Activated T-cell treated with anti-CD3 and anti-CD28 coated beads, Interleukin-2, amount 50 U/mL, for 24 hours (primary cell): ENCODE data around the gene CENPS.

Experiments used
- DNase-seq: peaks from one replicate; pipeline ENCODE4 v3.0.0-alpha.2; 2020
- H3K27ac Mint-ChIP-seq: 2 replicates; pipeline ENCODE4 v1.8.0; 2020; ENCODE audit warnings: mild to moderate bottlenecking, mixed read lengths
- H3K27me3 Mint-ChIP-seq: 2 replicates; pipeline ENCODE4 v1.8.0; 2020; ENCODE audit warnings: mixed read lengths
- H3K36me3 Mint-ChIP-seq: 2 replicates; pipeline ENCODE4 v1.8.0; 2020; ENCODE audit warnings: low read depth, mixed read lengths
- H3K4me1 Mint-ChIP-seq: 2 replicates; pipeline ENCODE4 v1.8.0; 2020; ENCODE audit warnings: low read depth, mixed read lengths
- H3K4me3 Mint-ChIP-seq: 2 replicates; pipeline ENCODE4 v1.8.0; 2020; ENCODE audit warnings: mild to moderate bottlenecking, moderate library complexity, mixed read lengths
- H3K9me3 Mint-ChIP-seq: 2 replicates; pipeline ENCODE4 v1.8.0; 2020; ENCODE audit warnings: mixed read lengths

Gene CENPS

GRCh38 chr1:10430216-10431069, at the start of gene CENPS:
CENPS (plus strand) TSS chr1:10430433; CDS start chr1:10430518, 85 bp downstream.
- H3K9me3 Mint-ChIP-seq, result no peaks in the 10 kb centered on the region
- peaks cover 21% of the 10 kb centered on the region for H3K36me3 Mint-ChIP-seq
- peak within 1 kb of the TSS; percentile 92 for H3K4me3 Mint-ChIP-seq
- no peaks in the 10 kb centered on the region for H3K27me3 Mint-ChIP-seq
- peaks cover 34% of the 10 kb centered on the region for H3K4me1 Mint-ChIP-seq
- DNase-seq, result peak; percentile 97
- peak within 1 kb of the TSS; percentile 98 for H3K27ac Mint-ChIP-seq

- Mint-ChIP-seq H3K4me1 (no peaks in the 10 kb centered on the region), H3K27me3 (no peaks in the 10 kb centered on the region), H3K36me3 (peaks cover 15% of the 10 kb centered on the region), H3K9me3 (no peaks in the 10 kb centered on the region), H3K27ac (no peak overlapping the region), H3K4me3 (no peak overlapping the region)
- no peak for DNase-seq
These were observed 49.5 kb upstream of the CENPS start for GRCh38 chr1:10380594-10381275.

GRCh38 chr1:10383630-10384029, 46.6 kb upstream of the CENPS start:
- Mint-ChIP-seq H3K4me3 (no peak overlapping the region), H3K36me3 (peaks cover 3% of the 10 kb centered on the region), H3K27ac (no peak overlapping the region), H3K4me1 (peaks cover 10% of the 10 kb centered on the region), H3K27me3 (no peaks in the 10 kb centered on the region), H3K9me3 (no peaks in the 10 kb centered on the region)
- DNase-seq, result no peak

GRCh38 chr1:10384219-10384618, 46.0 kb upstream of the CENPS start:
- no peak overlapping the region for H3K4me3 Mint-ChIP-seq
- peaks cover 10% of the 10 kb centered on the region for H3K4me1 Mint-ChIP-seq
- no peaks in the 10 kb centered on the region for H3K36me3 Mint-ChIP-seq
- no peak overlapping the region for H3K27ac Mint-ChIP-seq
- H3K9me3 Mint-ChIP-seq, result no peaks in the 10 kb centered on the region
- no peaks in the 10 kb centered on the region for H3K27me3 Mint-ChIP-seq
- DNase-seq, result no peak

GRCh38 chr1:10386761-10387676, 43.2 kb upstream of the CENPS start:
- H3K4me1 Mint-ChIP-seq, result peaks cover 10% of the 10 kb centered on the region
- no peak overlapping the region for H3K27ac Mint-ChIP-seq
- no peaks in the 10 kb centered on the region for H3K36me3 Mint-ChIP-seq
- no peak for DNase-seq
- H3K27me3 Mint-ChIP-seq, result no peaks in the 10 kb centered on the region
- no peaks in the 10 kb centered on the region for H3K9me3 Mint-ChIP-seq
- H3K4me3 Mint-ChIP-seq, result no peak overlapping the region

GRCh38 chr1:10387677-10388386, 42.4 kb upstream of the CENPS start:
- Mint-ChIP-seq H3K9me3 (no peaks in the 10 kb centered on the region), H3K4me3 (no peak overlapping the region), H3K4me1 (peaks cover 10% of the 10 kb centered on the region), H3K27ac (peak overlapping the region; percentile 22), H3K36me3 (no peaks in the 10 kb centered on the region), H3K27me3 (no peaks in the 10 kb centered on the region)
- DNase-seq, result no peak

- no peaks in the 10 kb centered on the region for H3K27me3 Mint-ChIP-seq
- H3K4me3 Mint-ChIP-seq, result no peak overlapping the region
- peaks cover 10% of the 10 kb centered on the region for H3K4me1 Mint-ChIP-seq
- peak overlapping the region; percentile 26 for H3K27ac Mint-ChIP-seq
- H3K36me3 Mint-ChIP-seq, result no peaks in the 10 kb centered on the region
- no peak for DNase-seq
- no peaks in the 10 kb centered on the region for H3K9me3 Mint-ChIP-seq
These were observed 41.9 kb upstream of the CENPS start for GRCh38 chr1:10388387-10388715.

- no peak for DNase-seq
- Mint-ChIP-seq H3K27me3 (no peaks in the 10 kb centered on the region), H3K27ac (no peak overlapping the region), H3K4me3 (no peak overlapping the region), H3K4me1 (peaks cover 10% of the 10 kb centered on the region), H3K9me3 (no peaks in the 10 kb centered on the region), H3K36me3 (no peaks in the 10 kb centered on the region)
These were observed 40.8 kb upstream of the CENPS start for GRCh38 chr1:10389271-10389973.

GRCh38 chr1:10396870-10397269, 33.4 kb upstream of the CENPS start:
- no peak for DNase-seq
- H3K4me3 Mint-ChIP-seq, result no peak overlapping the region
- peaks cover 29% of the 10 kb centered on the region for H3K4me1 Mint-ChIP-seq
- H3K27me3 Mint-ChIP-seq, result no peaks in the 10 kb centered on the region
- no peak overlapping the region for H3K27ac Mint-ChIP-seq
- H3K9me3 Mint-ChIP-seq, result no peaks in the 10 kb centered on the region
- H3K36me3 Mint-ChIP-seq, result peaks cover 26% of the 10 kb centered on the region

GRCh38 chr1:10398278-10398733, 31.9 kb upstream of the CENPS start:
- no peak for DNase-seq
- Mint-ChIP-seq H3K9me3 (no peaks in the 10 kb centered on the region), H3K27ac (peak overlapping the region; percentile 88)

GRCh38 chr1:10398734-10399443, 31.3 kb upstream of the CENPS start, which contains the start of gene PGD:
PGD (plus strand) TSS chr1:10399064; CDS start chr1:10399118, 54 bp downstream.
- peak; percentile 98 for DNase-seq
- Mint-ChIP-seq H3K4me1 (peaks cover 45% of the 10 kb centered on the region), H3K9me3 (no peaks in the 10 kb centered on the region), H3K36me3 (peaks cover 46% of the 10 kb centered on the region), H3K27me3 (no peaks in the 10 kb centered on the region), H3K4me3 (peak within 1 kb of the TSS; percentile 92), H3K27ac (peak within 1 kb of the TSS; percentile 91)

More at GRCh38 chr1:10398278-10398733, 31.9 kb upstream of the CENPS start:
- Mint-ChIP-seq H3K36me3 (peaks cover 40% of the 10 kb centered on the region), H3K27me3 (no peaks in the 10 kb centered on the region), H3K4me1 (peaks cover 40% of the 10 kb centered on the region), H3K4me3 (peak overlapping the region; percentile 87)

- H3K36me3 Mint-ChIP-seq, result peaks cover 52% of the 10 kb centered on the region
- H3K27ac Mint-ChIP-seq, result peak overlapping the region; percentile 91
- no peak for DNase-seq
- peak overlapping the region; percentile 92 for H3K4me3 Mint-ChIP-seq
- H3K27me3 Mint-ChIP-seq, result no peaks in the 10 kb centered on the region
- H3K4me1 Mint-ChIP-seq, result peaks cover 45% of the 10 kb centered on the region
- no peaks in the 10 kb centered on the region for H3K9me3 Mint-ChIP-seq
These were observed 30.7 kb upstream of the CENPS start for GRCh38 chr1:10399444-10399941.

GRCh38 chr1:10400013-10400412, 30.2 kb upstream of the CENPS start:
- H3K9me3 Mint-ChIP-seq, result no peaks in the 10 kb centered on the region
- H3K4me1 Mint-ChIP-seq, result peaks cover 45% of the 10 kb centered on the region
- no peaks in the 10 kb centered on the region for H3K27me3 Mint-ChIP-seq
- no peak for DNase-seq
- H3K27ac Mint-ChIP-seq, result peak overlapping the region; percentile 91
- peak overlapping the region; percentile 92 for H3K4me3 Mint-ChIP-seq
- H3K36me3 Mint-ChIP-seq, result peaks cover 56% of the 10 kb centered on the region
